ENCODE data around the gene CDK11B. TPM values are rescaled to one million over a fixed set of nuclear protein-coding genes. Genes with fewer than 3 reads are reported as not detected.

CDK11B gene
- total and polyA plus RNA-seq, 2 of the 8 experiments (the other 6 are each of a cell fraction or from before 2014, with no cell fraction given): 11.1 to 31.9 TPM

- ChIA-PET CTCF (ENCODE audit: partially characterized antibody) (interaction anchor here (0.8 to 1.8 kb wide), 3 partner anchors 10 to 182 kb away, joined by 3 to 4 read pairs (median 3); no protein-coding TSS in a partner anchor), POLR2A (ENCODE audit: partially characterized antibody) (no interaction called here)
- H2BK20ac ChIP-seq (ENCODE audit: low read length): no peak overlapping the region
- H4K8ac ChIP-seq (ENCODE audit: extremely low read depth, insufficient read depth, low read length): peak overlapping the region; percentile 79; the same call in 1 of the 2 replicates
- no peak overlapping the region for H3K9ac ChIP-seq (replicated peaks in 1 of 4; ENCODE audit: extremely low read depth in 1 of 4, low read depth in 3 of 4, low read length in 3 of 4)
- H3K56ac ChIP-seq (replicated peaks; ENCODE audit: insufficient read length, low read depth, low read length): no peak overlapping the region
- H3K23ac ChIP-seq (ENCODE audit: insufficient read length): no peak overlapping the region
- H2AFZ ChIP-seq (ENCODE audit: low read length): no peak overlapping the region
- WGBS, 2 experiments (ENCODE audit: extremely low coverage in 1 of 2, insufficient coverage in 1 of 2, insufficient read length in 1 of 2, insufficient replicate concordance in 2 of 2, low coverage in 1 of 2, low lambda C conversion rate in 2 of 2, missing lambda C conversion rate in 1 of 2): 95% methylated on average over 17 of the region's 17 CpGs; no CpG with 5 or more reads in 1 of the 2 experiments
- no peaks in the 10 kb centered on the region; a peak in 2 of 7 replicates for H3K4me1 ChIP-seq (replicated peaks in 1 of 4; ENCODE audit: control insufficient read depth in 3 of 4, insufficient read depth in 4 of 4, low read length in 3 of 4)
- no peak overlapping the region for H3K18ac ChIP-seq (ENCODE audit: extremely low read depth, low read length)
- H3K4me3 ChIP-seq (ENCODE audit: extremely low read depth in 1 of 4, insufficient read depth in 2 of 4, low read depth in 3 of 4, low read length in 4 of 4): no peak overlapping the region
- H3K79me2 ChIP-seq (ENCODE audit: control insufficient read depth in 1 of 2, insufficient read depth in 2 of 2, low read length in 2 of 2): no peaks in the 10 kb centered on the region
- no peak overlapping the region for H3K4ac ChIP-seq (replicated peaks; ENCODE audit: insufficient read length, low read depth, low read length)
- TF ChIP-seq BRCA1 (IDR thresholded peaks at IDR 0.05; ENCODE audit: low read depth, low read length): no peak
- no peak for TF ChIP-seq CREB1 (IDR thresholded peaks at IDR 0.05)
- TF ChIP-seq YY1 (IDR thresholded peaks at IDR 0.05; ENCODE audit: low read depth, low read length): no peak
- H3K23me2 ChIP-seq (ENCODE audit: low read depth, low read length): no peaks in the 10 kb centered on the region
- FAIRE-seq (no peak), DNase-seq (ENCODE audit: low read depth in 1 of 2, low spot score in 2 of 2) (no peak)
- no peaks in the 10 kb centered on the region for H3K36me3 ChIP-seq (ENCODE audit: control insufficient read depth in 2 of 4, insufficient read depth in 4 of 4, low read length in 3 of 4)
- H3K79me1 ChIP-seq (ENCODE audit: low read depth, low read length): no peaks in the 10 kb centered on the region; the same call in none of the 2 replicates
- no peak overlapping the region for H2BK5ac ChIP-seq (ENCODE audit: low read depth, low read length)
- H3K9me3 ChIP-seq (ENCODE audit: insufficient read depth in 2 of 2, low read depth in 1 of 2, low read length in 1 of 2): no peaks in the 10 kb centered on the region
- no peak overlapping the region for H2AK5ac ChIP-seq (ENCODE audit: low read depth, low read length)
- peaks cover 2 to 16% of the 10 kb centered on the region in 2 experiments for H4K20me1 ChIP-seq (replicated peaks in 1 of 2; ENCODE audit: control insufficient read depth in 1 of 2, insufficient read depth in 2 of 2, low read length in 2 of 2)
- no peak overlapping the region for H4K91ac ChIP-seq (replicated peaks; ENCODE audit: insufficient read length, low read length)
- H2BK12ac ChIP-seq (ENCODE audit: low read depth, low read length): no peak overlapping the region
- no peak overlapping the region for H3K14ac ChIP-seq (ENCODE audit: insufficient read length)
- no peak overlapping the region for H3K4me2 ChIP-seq (ENCODE audit: insufficient read depth in 1 of 2, low read depth in 2 of 2, low read length in 2 of 2)
- H4K5ac ChIP-seq (ENCODE audit: insufficient read length, low read depth, low read length): no peak overlapping the region
- H2BK15ac ChIP-seq (ENCODE audit: low read length): no peak overlapping the region
- H3K27me3 ChIP-seq (replicated peaks in 1 of 4; ENCODE audit: control insufficient read depth in 3 of 4, extremely low read depth in 1 of 4, insufficient read depth in 3 of 4, low read length in 3 of 4): no peaks in the 10 kb centered on the region
- no peak overlapping the region for H3K27ac ChIP-seq (ENCODE audit: low read depth, low read length)
- no peak overlapping the region for H2BK120ac ChIP-seq (replicated peaks; ENCODE audit: low read depth, low read length)
Measured at GRCh38 chr1:1622788-1623094, 36.1 kb downstream of the CDK11B start.
